Suppressor macrophage treated with lipopolysaccharide for 1 hour (primary cell): ENCODE data around the gene PRM2.

Experiments used
- DNase-seq, 3 donors: peaks; one replicate each; pipeline ENCODE4 v3.0.0-alpha.2; 2020 to 2022

PRM2 gene

DNA sequence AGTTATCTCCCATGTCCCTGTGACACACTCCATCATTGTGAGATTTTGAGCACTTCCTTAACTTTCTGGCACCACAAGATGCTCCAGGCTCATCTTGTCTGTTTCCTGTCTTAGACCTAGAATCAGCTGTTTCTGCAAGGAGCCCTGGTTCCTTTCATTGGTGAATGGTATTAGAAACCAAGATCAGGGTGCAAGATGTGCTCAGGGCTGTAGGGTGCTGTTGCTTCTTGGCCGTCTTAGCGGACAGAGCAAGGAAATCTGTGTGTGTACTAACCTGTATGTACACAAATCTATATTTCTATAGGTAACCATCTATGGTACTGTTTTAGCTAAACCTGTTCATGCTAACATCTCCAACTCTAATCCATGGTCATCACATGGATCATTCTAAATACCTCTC is 12.9 kb upstream of the PRM2 start:
- DNase-seq = no peak

DNA sequence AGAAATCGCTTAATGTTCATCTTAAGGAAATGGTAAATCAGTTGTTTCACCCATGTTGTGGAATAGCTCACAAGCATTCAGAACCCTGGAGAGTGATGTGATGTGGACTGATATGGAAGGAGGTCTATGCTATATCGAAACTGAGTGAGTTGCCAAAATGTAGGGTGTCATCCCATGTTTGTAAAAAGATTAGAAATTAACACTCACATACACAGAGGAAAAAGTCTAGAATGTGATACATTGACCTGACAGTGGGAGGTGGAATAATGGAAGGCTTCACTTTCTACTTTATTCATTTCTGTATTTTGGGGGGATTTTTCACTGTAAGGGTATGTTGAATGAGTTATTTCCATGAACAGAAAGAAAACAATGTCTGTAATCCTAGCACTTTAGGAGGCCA is 9.6 kb upstream of the PRM2 start:
- no peak for DNase-seq

DNA sequence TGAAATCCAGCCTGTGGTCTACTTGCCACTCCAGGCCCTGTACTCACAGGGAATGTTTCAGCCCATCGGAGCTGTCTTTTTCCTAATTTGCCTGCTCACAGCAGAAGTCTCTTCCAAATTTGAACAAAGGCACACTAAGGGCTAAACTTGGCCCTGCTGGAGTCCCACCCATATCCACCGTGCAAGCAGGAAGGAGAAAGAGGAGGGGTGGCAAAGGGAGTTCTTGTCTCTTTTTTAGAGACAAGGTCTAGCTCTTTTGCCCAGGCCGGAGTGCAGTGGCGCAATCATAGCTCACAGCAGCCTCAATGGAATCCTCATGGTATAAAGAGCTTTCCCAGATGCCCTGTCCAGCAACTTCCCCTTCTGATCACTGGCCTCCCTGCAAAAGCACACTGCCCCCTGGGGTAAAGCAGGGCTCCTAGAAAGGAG is 7.6 kb upstream of the PRM2 start:
- peak; percentile 49 to 65 (median 63) for DNase-seq

DNA sequence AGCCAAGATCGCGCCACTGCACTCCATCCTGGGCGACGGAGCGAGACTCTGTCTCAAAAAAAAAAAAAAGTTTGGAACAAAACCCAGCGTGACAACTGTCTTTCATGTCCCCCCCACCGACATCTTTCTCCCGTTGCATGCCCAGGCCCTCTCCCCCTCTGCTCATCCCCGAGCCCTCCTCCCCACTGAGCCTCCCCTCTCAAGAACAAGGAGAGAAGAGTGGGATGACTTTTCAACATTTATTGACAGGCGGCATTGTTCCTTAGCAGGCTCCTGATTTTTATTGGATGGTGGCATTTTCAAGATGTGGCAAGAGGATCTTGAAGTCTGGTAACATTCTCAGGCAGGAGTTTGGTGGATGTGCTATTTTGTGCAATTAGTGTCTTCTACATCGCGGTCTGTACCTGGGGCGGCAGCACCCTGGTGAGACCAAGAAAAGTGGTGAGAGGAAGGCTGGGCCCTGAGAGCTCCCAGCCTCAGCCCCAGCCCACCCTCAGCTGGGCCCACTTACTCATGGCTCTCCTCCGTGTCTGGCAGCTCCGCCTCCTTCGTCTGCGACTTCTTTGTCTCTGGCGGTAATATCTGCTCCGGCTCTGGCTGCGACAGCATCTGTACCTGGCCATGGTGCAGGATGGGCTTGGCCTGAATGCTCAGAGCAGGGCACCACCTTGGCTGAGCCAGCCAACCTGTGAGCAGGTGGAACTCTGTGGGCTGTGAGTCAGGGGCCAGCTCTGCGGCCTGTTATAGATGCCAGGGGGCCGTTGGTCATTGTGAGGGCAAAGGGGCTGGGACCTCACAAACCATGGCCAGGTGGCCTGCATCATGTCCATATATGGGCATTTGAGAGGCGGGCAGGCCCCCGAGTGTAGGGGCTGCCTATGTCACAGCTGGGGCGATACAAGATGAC is 4.6 kb upstream of the PRM2 start, which contains the start of gene PRM1:
PRM1 (minus strand) TSS at position 715 of the 907 bp plus-strand sequence; CDS start at position 623, 92 bp downstream.
- DNase-seq = no peak

DNA sequence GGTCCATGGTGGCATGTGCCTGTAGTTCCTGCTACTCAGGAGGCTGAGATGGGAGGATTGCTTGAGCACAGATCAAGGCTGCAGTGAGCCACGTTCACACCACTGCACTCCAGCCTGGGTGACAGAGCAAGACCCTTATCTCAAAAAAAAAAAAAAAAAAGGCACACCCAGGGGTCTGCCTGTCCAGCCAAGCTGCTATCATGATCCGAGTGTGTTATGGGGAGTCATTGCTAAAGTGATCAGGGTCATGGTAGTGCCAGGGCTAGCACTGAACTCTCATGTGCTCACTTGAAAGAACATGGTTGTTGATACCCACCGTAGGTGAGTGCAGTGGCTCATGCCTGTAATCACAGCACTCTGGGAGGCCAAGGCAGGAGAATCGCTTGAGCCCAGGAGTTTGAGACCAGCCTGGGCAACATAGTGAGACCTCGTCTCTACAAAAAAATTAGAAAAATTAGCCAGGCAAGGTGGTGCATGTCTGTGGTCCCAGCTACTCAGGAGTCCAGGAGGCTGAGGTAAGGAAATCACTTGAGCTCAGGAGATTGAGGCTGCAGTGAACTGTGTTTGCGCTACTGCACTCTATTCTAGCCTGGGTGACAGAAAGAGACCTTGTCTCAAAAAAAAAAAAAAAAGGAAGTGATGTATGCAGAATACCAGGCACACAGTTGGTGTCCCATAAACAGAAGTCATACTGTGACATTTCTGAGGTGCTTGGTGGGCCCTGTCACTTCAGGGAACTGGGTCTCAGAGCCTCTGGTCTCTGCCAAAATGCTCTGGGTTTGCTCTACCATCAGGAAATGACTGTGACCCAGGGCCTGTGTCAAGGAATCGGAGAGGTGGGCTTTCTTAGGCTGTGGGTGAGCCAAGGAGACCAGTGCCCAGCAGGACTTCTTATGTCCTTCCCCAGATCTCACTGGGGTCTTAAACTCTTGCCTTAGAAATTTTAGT is 2.7 kb upstream of the PRM2 start:
- peak in 2 of 3 donors; percentile 24 to 33 for DNase-seq

DNA sequence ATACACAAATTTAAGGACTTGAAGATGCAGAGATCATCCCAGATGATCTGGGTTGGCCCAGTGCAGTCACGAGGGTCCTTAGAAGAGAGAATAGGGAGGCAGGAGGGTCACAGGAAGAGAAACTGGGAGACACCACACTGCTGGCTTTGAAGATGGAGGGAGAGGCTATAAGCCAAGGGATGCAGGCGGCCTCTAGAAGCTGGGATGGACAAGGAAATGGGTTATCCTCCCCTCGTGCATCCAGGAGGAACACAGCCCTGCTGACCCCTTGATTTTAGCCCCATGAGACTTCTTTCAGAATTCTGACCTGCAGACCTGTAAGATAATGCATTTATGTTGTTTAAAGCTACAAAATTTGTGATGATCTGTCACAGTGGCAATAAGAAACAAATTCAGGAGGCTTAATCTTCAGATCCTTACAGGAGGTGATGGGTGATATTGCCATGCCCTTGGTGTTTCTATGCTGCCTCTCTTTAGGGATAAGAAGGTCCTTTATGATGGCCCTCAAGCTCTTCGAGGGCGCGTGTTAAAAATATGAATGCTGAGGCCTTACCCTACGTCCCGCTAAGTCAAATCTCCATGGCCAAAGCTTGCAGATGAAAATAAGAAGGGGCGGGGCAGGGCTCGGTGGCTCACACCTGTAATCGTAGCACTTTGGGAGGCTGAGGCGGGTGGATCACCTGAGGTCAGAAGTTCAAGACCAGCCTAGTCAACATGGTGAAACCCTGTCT is 1.5 kb upstream of the PRM2 start:
- no peak for DNase-seq

DNA sequence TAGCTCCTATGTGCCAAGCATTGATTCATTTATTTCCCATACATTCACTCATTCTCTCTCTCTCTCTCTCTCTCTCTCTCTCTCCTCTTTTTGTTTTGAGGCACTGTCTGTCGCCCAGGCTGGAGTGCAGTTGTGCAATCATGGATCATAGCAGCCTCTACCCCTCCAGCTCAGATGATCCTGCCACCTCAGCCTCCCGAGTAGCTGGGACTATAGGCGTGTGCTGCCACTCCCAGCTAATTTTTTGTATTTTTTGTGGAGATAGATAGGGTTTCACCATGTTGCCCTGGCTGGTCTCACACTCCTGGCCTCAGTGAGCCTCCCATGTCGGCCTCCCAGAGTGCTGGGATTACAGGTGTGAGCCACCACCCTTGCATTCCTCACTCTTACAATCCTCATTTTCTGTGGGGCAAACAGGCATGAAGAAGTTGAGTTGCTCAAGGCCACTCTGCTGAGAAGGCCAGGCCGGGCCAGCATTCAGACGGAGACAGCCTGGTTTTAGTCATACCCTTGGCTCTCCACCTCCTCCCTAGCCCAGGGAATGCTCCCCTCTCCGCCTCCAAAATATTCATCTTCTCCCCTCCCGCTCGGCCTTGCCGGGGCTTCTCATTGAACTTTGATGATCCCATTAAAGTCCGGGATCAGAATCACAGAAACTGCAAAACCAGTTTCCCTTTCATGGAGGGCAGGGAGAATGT is 765 bp upstream of the PRM2 start:
- no peak for DNase-seq

DNA sequence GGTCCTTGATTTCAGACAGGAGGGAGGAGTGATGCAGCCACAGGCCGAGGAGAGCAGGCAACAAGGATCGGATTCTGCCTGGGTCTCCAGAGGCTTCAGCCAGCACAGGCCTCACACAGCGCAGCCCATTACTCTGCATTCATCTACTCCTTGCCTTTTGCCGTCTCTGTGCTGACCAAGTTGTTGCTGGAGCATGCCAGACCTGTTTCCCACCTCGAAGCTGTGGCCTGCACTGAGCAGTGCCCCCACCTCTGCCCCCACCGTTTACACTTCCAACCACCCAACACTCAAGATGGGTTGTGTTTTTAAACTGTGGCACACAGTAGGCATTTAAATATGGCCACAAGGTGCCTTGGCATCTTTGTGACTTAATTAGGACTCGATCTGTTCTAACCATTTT is 1.3 kb downstream of the PRM2 start:
- DNase-seq = no peak

DNA sequence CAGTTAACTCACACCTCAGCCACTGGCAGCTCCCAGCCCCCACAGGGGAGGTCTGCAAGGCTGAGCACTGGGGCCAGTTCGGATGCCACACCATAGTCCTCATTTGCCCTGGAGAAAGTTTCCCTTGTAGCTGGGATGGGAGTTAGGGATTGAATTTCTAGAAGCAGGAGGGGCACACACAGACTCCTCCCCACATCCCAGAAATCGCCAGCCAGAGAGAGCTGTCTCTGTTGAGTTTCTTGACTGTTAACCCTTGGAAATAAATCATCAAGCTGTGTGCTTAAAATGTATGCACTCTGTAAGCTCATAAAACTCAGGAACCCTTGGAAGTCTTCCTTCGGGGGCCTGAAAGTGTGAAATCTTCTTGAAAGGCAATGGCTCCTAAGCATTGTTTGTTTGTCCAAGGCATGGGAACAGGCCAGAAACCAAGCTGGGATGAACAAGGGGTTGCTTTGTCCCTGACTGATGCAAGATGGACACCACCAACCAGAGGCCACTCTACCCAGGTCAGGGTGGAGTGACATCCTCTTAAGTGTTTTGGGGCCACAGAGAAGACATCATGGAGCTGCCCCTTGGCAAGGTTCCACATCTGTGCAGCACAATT is 2.5 kb downstream of the PRM2 start:
- DNase-seq = no peak

DNA sequence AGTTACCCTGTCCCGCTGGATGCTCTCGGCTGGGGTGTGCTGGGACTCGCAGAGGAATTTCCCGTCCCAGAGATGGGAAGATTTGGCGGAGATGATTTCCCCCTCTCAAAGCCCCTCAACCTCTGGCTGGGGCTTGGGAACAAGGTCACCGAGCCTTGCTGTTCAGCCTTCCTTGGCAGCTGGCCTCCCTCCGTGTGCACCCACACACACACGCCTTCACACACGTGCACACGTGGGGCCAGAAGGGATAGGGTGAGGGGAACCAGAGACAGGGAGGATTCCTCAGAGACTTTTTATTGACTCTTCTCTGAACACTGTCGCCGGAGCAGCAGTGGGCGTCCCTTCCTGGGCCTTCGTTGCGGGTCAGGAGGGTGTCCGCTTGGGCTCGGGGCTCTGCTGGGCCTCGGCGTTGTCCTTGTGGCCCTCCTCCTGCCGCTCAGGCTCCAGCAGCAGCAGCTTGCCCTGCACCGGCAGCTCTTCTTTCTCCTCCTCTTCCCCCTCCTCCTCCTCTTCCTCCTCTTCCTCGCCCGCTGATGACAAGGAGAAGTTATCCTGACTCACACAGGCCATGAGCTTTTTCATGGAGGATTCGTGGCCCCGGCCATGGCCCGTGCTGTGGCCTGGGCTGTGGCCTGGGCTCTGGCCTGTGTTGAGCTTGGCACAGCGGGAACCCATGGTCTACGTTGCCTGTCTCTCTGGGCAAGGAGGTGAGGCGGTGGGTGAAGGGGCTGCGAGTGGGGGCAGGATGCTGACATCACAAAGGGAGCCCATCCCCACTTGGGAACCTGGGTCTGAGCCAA is 3.2 kb downstream of the PRM2 start, which contains the start of gene PRM3:
PRM3 (minus strand) TSS at position 709 of the 800 bp plus-strand sequence; CDS start at position 675, 34 bp downstream.
- no peak for DNase-seq

DNA sequence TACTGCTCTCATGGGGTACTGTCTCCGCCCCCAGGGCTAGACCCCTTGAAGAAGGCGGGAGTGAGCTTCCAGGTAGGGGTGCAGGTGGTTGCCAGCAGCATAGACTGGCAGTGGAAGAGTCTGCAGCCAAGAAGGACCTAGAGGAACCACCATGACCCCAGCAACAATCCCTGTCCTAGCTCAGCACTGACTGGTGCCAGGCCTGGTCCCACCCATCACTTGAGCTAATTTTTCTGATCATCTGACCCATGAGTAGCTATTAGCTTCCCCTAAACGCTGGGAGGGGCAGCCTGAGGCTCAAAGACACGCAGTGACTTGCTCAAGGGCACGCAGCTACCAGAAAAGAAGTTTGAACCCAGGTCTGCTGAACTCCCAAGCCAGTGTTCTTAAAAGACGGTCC is 3.8 kb downstream of the PRM2 start:
- DNase-seq = no peak

DNA sequence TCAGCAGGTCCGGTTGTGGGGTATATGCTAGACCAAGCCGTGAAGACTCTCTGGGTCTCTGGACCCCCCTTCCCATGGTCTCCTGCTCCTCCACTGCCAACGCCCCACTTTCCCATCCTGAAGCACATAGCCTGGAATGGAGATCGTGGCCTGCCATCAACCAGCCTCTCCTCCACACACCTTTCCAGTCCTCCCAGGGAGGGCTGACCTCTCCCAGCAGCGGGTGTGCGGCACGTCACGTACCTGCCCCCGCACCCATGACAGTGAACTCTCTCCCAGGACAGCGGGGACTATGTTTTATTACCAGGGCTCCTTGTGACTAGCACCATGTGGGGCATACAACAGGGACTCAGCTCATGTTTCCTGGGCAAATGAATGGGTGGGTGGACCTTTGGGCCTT is 4.7 kb downstream of the PRM2 start:
- no peak for DNase-seq

DNA sequence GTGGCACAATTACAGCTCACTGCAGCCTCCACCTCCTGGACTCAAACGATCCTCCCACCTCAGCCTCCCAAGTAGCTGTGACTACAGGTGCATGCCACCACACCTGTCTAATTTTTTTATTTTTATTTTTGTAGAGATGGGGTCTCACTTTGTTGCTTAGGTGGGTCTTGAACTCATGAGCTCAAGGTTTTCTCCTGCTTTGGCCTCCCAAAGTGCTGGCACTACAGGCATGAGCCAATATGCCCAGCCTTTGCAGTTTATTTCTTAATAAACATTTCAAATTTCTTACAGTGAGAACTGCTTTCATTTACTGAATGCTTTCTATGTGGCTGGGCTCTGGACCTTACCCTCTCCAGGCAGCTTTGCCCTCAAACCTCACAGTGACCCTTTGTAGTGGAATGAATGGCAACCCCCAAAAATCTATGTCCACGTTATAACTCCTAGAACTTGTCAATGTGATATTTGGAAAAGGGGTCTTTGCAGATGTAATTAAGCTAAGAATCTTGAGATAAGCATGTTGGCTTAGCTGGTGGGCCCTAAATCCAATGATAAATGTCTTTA is 5.6 kb downstream of the PRM2 start:
- no peak for DNase-seq

DNA sequence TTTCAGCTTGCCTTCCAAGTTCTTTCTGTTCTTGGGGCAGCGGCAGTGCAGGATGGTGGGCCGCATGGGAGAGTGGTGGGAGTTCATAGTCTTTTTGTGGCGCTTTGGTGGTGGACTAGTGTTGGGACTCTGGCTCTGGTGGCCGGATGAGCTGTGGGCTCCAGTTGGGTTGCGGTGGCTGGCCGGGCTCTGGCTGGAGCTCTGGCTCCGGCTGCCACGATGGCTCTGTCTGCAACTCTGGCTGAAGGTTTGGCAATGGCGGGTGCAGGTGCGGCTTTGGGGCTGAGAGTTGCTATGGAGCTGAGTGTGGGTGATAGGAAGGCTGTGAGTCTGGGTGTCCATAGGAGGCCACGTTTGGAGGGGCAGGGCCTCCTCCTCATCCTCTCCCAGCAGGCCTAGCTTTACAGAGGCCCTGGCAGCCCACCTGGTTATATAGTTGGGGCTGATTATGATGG is 7.3 kb downstream of the PRM2 start, which contains the start of gene TNP2:
TNP2 (minus strand) TSS at position 405 of the 455 bp plus-strand sequence; CDS start at position 342, 63 bp downstream.
- DNase-seq = no peak

DNA sequence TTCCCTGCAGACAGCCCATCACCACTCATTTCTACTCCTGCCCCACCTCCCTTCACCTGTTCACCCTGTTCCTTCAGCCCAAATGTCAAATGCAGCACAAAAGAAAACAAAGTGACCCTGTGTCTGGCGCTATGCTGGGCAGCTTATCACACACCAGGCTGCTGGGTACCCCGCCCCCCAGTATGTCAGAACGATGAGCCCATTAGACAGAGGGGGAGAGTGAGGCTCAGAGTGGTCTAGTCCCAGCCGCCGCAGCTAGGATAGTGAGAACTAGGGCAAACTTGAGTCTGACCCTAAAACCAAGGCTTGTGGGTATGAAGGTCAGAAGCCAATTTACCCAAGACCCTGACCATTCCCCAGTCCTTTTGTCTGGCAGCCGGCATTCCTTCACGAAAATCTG is 11.2 kb downstream of the PRM2 start:
- no peak for DNase-seq

DNA sequence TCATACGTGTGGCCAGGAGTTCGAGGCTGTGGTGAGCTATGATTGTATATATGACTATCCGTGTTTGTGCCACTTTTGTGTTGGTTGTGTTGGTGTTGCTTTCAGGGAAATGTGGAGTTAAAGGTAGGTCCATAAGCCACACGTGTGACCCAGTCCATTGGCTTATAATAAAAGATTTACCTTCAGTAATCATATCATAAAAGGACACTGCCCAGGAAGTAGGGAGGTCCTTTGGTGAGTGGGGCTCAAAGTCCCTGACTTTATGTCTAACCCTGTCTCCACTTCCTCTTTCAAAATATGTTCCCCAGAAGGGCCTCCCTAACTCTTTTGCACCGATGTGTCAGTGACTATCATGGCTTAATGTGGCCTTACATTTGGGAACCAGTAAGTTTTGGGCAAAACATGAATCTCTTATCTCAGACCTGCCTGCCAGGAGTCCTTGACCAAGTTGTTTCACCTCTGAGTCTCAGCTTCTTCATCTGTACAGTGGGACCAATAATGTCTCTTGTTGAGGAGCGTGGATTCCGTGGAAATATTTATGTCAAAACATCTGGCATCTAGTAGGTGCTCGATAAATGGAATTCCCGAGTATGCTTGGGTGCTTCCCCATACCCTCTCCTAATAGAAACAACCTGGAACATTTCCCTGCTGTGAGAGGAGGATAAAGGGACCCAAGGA is 12.0 kb downstream of the PRM2 start:
- DNase-seq = peak in 1 of 3 donors; percentile 41

DNA sequence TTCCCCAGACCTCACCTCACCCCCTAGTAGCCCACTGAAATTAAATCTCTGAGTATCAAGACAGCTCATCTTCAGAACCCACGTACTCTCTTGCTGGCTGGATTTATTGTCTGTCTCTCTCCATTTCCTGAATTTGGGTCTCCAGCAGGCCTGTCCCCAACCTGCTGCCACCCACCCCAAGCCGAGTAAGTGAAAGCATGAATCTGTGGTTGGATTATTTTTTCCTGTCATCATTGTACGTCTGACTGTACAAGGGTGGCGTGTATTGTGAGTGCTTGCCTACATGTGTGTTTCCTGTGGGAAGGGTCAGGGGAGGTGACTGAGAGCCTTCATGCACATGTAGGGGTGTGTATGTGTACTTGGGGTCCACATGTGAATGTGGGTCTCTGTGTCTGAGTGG is 12.5 kb downstream of the PRM2 start:
- no peak for DNase-seq

DNA sequence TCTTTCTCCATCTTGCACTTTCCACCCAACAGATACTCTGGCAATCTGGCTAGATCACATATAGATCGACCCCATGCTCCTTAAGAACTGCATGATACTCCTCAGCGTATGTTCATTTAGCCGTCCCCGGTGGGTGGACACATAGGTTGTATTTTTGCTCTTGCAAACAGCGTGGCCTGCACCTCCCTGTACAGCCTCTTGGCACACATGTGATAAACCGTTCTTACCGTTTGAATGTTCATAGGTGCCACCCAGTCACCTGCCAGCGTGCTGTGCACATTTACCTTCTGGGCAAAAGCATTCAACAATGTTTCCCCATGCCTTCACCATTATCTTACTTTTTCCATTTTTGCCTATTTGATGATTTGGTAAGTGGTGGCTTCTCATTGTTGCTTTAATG is 13.4 kb downstream of the PRM2 start:
- no peak for DNase-seq

DNA sequence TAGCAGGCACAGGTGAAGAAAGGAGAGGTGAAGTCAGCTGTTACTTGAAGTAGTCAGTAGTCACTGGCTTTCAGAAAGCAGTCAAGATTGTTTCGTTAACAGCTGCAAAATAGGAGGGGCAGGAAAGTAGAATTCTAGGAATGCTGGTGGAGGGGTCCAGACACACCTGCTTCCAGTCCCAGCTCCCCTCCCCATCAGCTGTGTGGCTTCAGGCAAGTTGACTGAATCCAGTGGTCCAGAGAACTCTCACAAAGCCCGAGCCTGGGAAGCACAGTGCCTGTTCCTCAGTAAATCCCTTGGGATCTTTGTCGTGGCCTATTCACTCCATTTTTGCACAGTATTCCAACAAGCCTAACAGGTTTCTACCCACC is 15.7 kb downstream of the PRM2 start:
- DNase-seq = no peak
